DND-41 (cell line): ENCODE results near the gene PIGO.

Experiments used
- ATAC-seq: fragments of 200-7000 bp; cut with Tn5 transposase; 3 replicates; pipeline ENCODE4 v1.9.1; 2021; ENCODE audit warnings: low read depth; ENCODE audit not compliant: insufficient read depth
- DNase-seq: peaks from one replicate; pipeline ENCODE4 v3.0.0-alpha.2; 2020
- H2AFZ ChIP-seq: 2 replicates; pipeline ENCODE4 v1.6.0; 2012; ENCODE audit warnings: low read depth, low read length
- H3K27ac ChIP-seq: 2 replicates; pipeline ENCODE4 v1.5.1; 2012; ENCODE audit warnings: low read length, inconsistent platforms
- H3K27me3 ChIP-seq: fragments of 200-600 bp; sonication (generic); 2 replicates; pipeline ENCODE4 v1.6.0; 2012; ENCODE audit warnings: low read length, mild to moderate bottlenecking, inconsistent platforms; ENCODE audit not compliant: insufficient read depth, poor library complexity
- H3K36me3 ChIP-seq: 2 replicates; pipeline ENCODE4 v1.5.1; 2012; ENCODE audit warnings: low read length, inconsistent platforms; ENCODE audit not compliant: insufficient read depth
- H3K4me1 ChIP-seq: 2 replicates; pipeline ENCODE4 v1.5.1; 2012; ENCODE audit warnings: mild to moderate bottlenecking, low read length; ENCODE audit not compliant: insufficient read depth
- H3K4me2 ChIP-seq: 2 replicates; pipeline ENCODE4 v1.6.0; 2012; ENCODE audit warnings: mild to moderate bottlenecking, moderate library complexity, low read length, inconsistent platforms; ENCODE audit not compliant: insufficient read depth
- H3K4me3 ChIP-seq, 2 experiments: fragments of 200-600 bp in 1 of 2; shearing (Covaris generic) in 1 of 2; 2 replicates each; pipeline ENCODE4 v1.5.1; 2012 to 2016; ENCODE audit warnings: inconsistent platforms in 2 of 2, low read length in 2 of 2, mild to moderate bottlenecking in 2 of 2, low read depth in 1 of 2, moderate library complexity in 1 of 2
- H3K79me2 ChIP-seq: 2 replicates; pipeline ENCODE4 v1.6.0; 2012; ENCODE audit warnings: low read length, inconsistent platforms; ENCODE audit not compliant: insufficient read depth
- H3K9ac ChIP-seq: 2 replicates; pipeline ENCODE4 v1.6.0; 2012; ENCODE audit warnings: low read depth, mild to moderate bottlenecking, inconsistent platforms, low read length, moderate library complexity
- H3K9me3 ChIP-seq: 2 replicates; pipeline ENCODE4 v1.5.1; 2012; ENCODE audit warnings: low read length, moderate library complexity, mild to moderate bottlenecking, inconsistent platforms; ENCODE audit not compliant: insufficient read depth, severe bottlenecking
- H4K20me1 ChIP-seq: 2 replicates; pipeline ENCODE4 v1.6.0; 2012; ENCODE audit warnings: low read length; ENCODE audit not compliant: insufficient read depth
- CTCF ChIP-seq: IDR thresholded peaks from 2 replicates; pipeline ENCODE4 v1.5.1; 2012; ENCODE audit warnings: borderline replicate concordance, low read length, moderate library complexity, mild to moderate bottlenecking; ENCODE audit not compliant: poor library complexity, severe bottlenecking; ENCODE audit errors: extremely low read depth
- EZH2 ChIP-seq: IDR thresholded peaks from 3 replicates; pipeline ENCODE4 v1.6.1; 2012; ENCODE audit warnings: borderline replicate concordance, low read depth, mild to moderate bottlenecking, moderate library complexity, low read length, inconsistent platforms; ENCODE audit not compliant: severe bottlenecking

Gene PIGO

GRCh38 chr9:35070823-35071813 lies 25.3 kb downstream of the PIGO start:
- peak overlapping the region; percentile 82 to 88 for H3K4me3 ChIP-seq
- H2AFZ ChIP-seq = no peak overlapping the region
- H3K9me3 ChIP-seq = no peaks in the 10 kb centered on the region
- peaks cover 43% of the 10 kb centered on the region for H3K4me1 ChIP-seq
- ATAC-seq (no peak), DNase-seq (no peak)
- H3K27ac ChIP-seq = peak overlapping the region; percentile 91
- peaks cover 82% of the 10 kb centered on the region for H3K36me3 ChIP-seq
- peak overlapping the region; percentile 79 for H3K4me2 ChIP-seq
- H3K27me3 ChIP-seq = no peaks in the 10 kb centered on the region
- H3K79me2 ChIP-seq = peaks cover 67% of the 10 kb centered on the region
- peaks cover 57% of the 10 kb centered on the region for H4K20me1 ChIP-seq
- TF ChIP-seq EZH2 = no peak
- TF ChIP-seq CTCF = no peak
- peak overlapping the region; percentile 98 for H3K9ac ChIP-seq

GRCh38 chr9:35069020-35069419 lies 27.4 kb downstream of the PIGO start:
- TF ChIP-seq EZH2 (no peak), CTCF (no peak)
- H3K79me2 ChIP-seq = peaks cover 66% of the 10 kb centered on the region
- no peak for DNase-seq
- no peak overlapping the region for H3K4me3 ChIP-seq
- peak overlapping the region; percentile 79; the same call in 1 of the 2 replicates for H3K4me2 ChIP-seq
- no peak overlapping the region for H3K27ac ChIP-seq
- ATAC-seq = no peak
- peaks cover 32% of the 10 kb centered on the region for H3K4me1 ChIP-seq
- peaks cover 56% of the 10 kb centered on the region for H4K20me1 ChIP-seq
- H2AFZ ChIP-seq = no peak overlapping the region
- H3K9me3 ChIP-seq = no peaks in the 10 kb centered on the region
- H3K9ac ChIP-seq = 0 out of 2 replicates have a peak overlapping the region, but pooled peaks have one; percentile 15
- H3K36me3 ChIP-seq = peaks cover 82% of the 10 kb centered on the region
- H3K27me3 ChIP-seq = no peaks in the 10 kb centered on the region

DNA sequence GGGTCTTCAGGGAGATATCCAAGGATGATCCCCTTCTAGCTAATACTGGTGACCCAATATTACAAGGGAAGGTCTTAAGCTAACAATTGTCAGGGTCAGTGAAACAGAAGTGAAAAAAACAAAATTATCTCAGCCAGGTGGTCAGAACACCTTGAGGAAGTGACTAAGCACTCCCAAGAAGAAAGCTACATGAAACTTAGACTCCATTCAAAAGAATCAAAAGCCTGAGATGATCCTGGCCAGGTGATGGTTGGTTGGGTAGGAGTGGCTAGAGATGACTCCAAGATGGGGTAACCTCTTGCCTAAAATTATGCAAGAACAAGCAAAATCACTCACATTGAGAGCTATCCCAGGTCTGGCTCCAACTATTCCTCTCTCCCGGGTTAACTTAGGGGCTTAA lies 29.3 kb downstream of the PIGO start:
- no peaks in the 10 kb centered on the region for H3K27me3 ChIP-seq
- H3K36me3 ChIP-seq = peaks cover 92% of the 10 kb centered on the region
- ATAC-seq (no peak), DNase-seq (no peak)
- peaks cover 61% of the 10 kb centered on the region for H4K20me1 ChIP-seq
- TF ChIP-seq CTCF = no peak
- TF ChIP-seq EZH2 = no peak
- H3K4me3 ChIP-seq = no peak overlapping the region
- H3K4me2 ChIP-seq = no peak overlapping the region
- H3K9ac ChIP-seq = no peak overlapping the region
- no peak overlapping the region for H3K27ac ChIP-seq
- peaks cover 66% of the 10 kb centered on the region for H3K79me2 ChIP-seq
- no peaks in the 10 kb centered on the region for H3K9me3 ChIP-seq
- H3K4me1 ChIP-seq = peaks cover 19% of the 10 kb centered on the region
- H2AFZ ChIP-seq = no peak overlapping the region
